Common myeloid progenitor, CD34-positive (primary cell): Measurements from ENCODE around the gene KRTAP10-4.

Experiments used
- CTCF ChIA-PET: fragments of 350-600 bp; sonication (Branson Sonifier 250); formaldehyde crosslinking; loops from one replicate; lab custom pipeline; 2021; ENCODE audit warnings: antibody characterized with exemption; lab: Charles Lee
- POLR2A ChIA-PET: fragments of 350-600 bp; sonication (Branson Sonifier 250); formaldehyde crosslinking; loops from one replicate; lab custom pipeline; 2021; ENCODE audit warnings: antibody characterized with exemption; lab: Charles Lee
- DNase-seq, 3 donors: peaks; one replicate each; pipeline versions ENCODE4 v3.0.0 to v3.0.0-alpha.2; 2013
- H3K27ac ChIP-seq, 2 experiments: 1 replicate in 1 of 2; 2 replicates in 1 of 2; pipeline ENCODE4 v1.7.0; 2013; ENCODE audit warnings: inconsistent platforms in 2 of 2, low read length in 2 of 2, mild to moderate bottlenecking in 2 of 2, low read depth in 1 of 2, moderate library complexity in 1 of 2; ENCODE audit not compliant: severe bottlenecking in 2 of 2, insufficient read depth in 1 of 2, poor library complexity in 1 of 2
- H3K27me3 ChIP-seq, 5 experiments: replicated peaks in 2 of 5; 1 replicate in 3 of 5; 2 replicates in 2 of 5; pipeline versions ENCODE4 v1.6.1 to v1.7.0; 2013; ENCODE audit warnings: low read length in 4 of 5, mild to moderate bottlenecking in 2 of 5, moderate library complexity in 2 of 5, inconsistent platforms in 1 of 5; ENCODE audit not compliant: insufficient read depth in 5 of 5, control insufficient read depth in 4 of 5
- H3K36me3 ChIP-seq, 4 experiments: 1 replicate in 2 of 4; 2 replicates in 2 of 4; pipeline versions ENCODE4 v1.6.1 to v1.7.0; 2013; ENCODE audit warnings: low read length in 3 of 4, control low read depth in 1 of 4, mild to moderate bottlenecking in 1 of 4; ENCODE audit not compliant: control insufficient read depth in 4 of 4, insufficient read depth in 4 of 4
- H3K4me1 ChIP-seq, 4 experiments: 1 replicate in 3 of 4; 2 replicates in 1 of 4; pipeline versions ENCODE4 v1.6.1 to v1.7.1; 2013; ENCODE audit warnings: low read length in 3 of 4, mild to moderate bottlenecking in 3 of 4, control low read depth in 1 of 4, inconsistent platforms in 1 of 4, moderate library complexity in 1 of 4; ENCODE audit not compliant: control insufficient read depth in 4 of 4, insufficient read depth in 4 of 4; ENCODE audit errors: control extremely low read depth in 1 of 4
- H3K4me3 ChIP-seq, 7 experiments: 1 replicate in 4 of 7; 2 replicates in 3 of 7; pipeline versions ENCODE4 v1.5.1 to v1.7.0; 2013; ENCODE audit warnings: mild to moderate bottlenecking in 7 of 7, low read length in 6 of 7, moderate library complexity in 6 of 7, inconsistent platforms in 2 of 7, low read depth in 2 of 7, control low read depth in 1 of 7; ENCODE audit not compliant: insufficient read depth in 4 of 7, control insufficient read depth in 1 of 7; ENCODE audit errors: extremely low read depth in 1 of 7
- H3K9me3 ChIP-seq, 5 experiments: 1 replicate in 4 of 5; 2 replicates in 1 of 5; pipeline versions ENCODE4 v1.6.1 to v1.7.1; 2013; ENCODE audit warnings: low read length in 4 of 5, mild to moderate bottlenecking in 2 of 5, inconsistent platforms in 1 of 5, low read depth in 1 of 5, moderate library complexity in 1 of 5; ENCODE audit not compliant: control insufficient read depth in 4 of 5, insufficient read depth in 2 of 5; ENCODE audit errors: control extremely low read depth in 1 of 5
- WGBS: methylation state at CpG from one replicate; pipeline ENCODE4 v1.1.5; 2013; ENCODE audit not compliant: insufficient coverage; 5-methylcytosine and 5-hydroxymethylcytosine counted together

KRTAP10-4 gene

DNA sequence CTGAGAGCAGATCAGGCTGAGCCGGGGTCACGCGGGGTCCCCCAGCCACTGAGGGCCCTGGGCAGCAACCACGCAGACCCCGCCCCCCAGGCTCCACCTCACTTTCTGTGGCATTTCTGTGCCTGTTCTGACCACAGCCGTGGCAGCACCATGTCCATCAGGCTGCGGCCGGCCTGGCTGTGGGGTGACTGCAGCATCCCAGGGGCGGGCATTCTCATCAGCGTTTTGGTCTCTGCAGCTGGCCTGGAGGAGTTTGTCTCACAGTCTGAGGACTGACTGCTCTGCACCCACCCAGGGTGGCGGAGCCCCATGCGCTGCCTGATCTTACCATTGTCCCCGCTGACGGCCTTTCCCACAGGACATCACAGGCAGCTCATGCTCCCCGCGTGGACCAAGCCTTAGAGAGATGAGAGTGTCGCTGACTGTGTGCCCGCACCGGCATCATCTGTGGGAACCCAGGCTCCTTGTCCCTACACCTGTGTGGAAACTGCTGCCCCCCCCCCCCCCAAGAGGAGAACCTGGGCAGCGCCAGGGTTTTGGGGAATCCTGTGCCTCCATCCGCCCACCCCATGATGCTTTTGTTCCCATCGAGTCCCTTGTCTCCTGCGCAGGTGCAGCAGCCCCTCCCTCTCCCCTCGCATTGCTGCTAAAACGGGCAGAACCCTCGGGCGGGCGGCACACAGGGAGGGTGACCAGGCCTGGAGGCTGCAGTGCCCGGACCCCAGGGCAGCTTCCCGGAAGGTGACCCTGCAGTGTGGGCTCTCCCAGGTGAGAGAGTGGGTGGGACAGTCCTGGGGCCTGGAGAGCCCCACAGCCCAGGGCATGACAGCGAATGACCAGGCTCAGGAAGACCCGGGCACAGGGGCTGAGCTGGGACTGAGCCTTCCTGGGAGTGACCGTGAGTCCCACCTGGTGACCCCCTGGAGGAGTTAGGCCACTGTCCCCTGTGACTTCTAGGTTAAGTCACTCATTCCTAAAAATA lies 35.3 kb upstream of the KRTAP10-4 start:
- peaks cover 0 to 5% (median 0%) of the 10 kb centered on the region in 5 experiments for H3K9me3 ChIP-seq
- 98% methylated on average over 27 of the region's 33 CpGs for WGBS
- no peak overlapping the region for H3K4me3 ChIP-seq
- POLR2A ChIA-PET: no interaction called here
- H3K36me3 ChIP-seq: no peaks in the 10 kb centered on the region
- no peak for DNase-seq
- H3K27ac ChIP-seq: no peak overlapping the region
- H3K4me1 ChIP-seq: no peaks in the 10 kb centered on the region
- H3K27me3 ChIP-seq: peaks cover 0 to 11% (median 3%) of the 10 kb centered on the region in 5 experiments
- CTCF ChIA-PET: interaction anchor here (0.7 kb wide), 1 partner anchor 205 kb away, joined by 3 read pairs; no protein-coding TSS in a partner anchor

DNA sequence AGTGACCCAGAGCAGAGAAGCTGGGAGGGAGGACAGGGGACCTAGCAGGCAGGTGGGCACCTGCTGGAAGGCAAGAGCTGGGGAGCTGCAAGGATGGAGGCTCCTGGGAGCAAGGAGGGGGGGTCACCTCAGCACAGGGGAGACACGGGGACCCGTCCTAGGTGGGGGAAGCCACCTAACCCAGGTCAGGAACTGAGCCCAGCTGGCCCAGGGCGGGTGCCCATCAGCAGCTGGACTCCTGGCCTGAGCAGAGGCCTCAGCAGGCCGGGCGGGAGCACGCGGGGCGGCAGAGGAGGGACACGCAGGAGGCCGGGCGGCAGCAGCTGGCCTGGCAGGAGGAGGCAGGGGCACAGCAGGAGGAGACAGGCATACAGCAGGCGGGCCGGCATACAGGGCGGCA lies 34.5 kb upstream of the KRTAP10-4 start:
- Histone ChIP-seq H3K36me3 (no peaks in the 10 kb centered on the region), H3K4me3 (no peak overlapping the region), H3K27me3 (peaks cover 0 to 11% (median 3%) of the 10 kb centered on the region in 5 experiments), H3K4me1 (no peaks in the 10 kb centered on the region), H3K9me3 (peaks cover 0 to 5% (median 0%) of the 10 kb centered on the region in 5 experiments), H3K27ac (no peak overlapping the region)
- DNase-seq: no peak
- ChIA-PET POLR2A (no interaction called here), CTCF (no interaction called here)
- WGBS: 88% methylated on average over 8 of the region's 14 CpGs

DNA sequence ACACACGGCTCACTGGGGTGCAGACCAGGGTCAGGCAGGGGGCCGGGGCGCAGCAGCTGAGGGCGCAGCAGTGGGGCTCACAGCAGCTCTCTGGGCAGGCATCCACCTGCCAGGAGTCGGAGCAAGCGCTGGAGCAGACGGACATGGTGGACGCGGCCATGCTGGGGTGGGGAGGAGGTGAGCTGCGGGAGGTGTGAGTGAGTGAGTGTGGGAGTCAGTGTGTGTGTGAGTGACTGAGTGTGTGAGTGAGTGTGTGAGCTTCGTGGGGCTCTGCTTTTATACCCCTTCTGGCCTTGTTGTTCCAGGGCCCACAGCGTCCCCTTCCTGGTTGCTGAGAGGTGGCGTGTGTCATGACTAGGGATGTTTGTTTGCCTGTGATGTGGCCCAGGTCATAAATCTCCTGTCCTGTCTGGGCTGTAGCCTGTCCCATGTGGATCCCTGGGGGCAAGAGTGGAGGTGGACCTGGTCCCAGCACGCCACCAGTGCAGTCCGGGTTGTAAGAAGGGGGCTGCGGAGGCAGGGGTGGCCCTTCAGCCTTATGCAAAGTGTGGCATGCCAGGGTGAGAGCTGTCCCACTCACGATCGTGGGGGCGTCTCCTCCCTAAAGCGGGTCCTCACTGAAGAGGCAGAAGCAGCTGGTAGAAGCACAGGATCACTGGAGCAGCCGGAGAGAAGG lies 33.4 kb upstream of the KRTAP10-4 start, which contains the start of gene KRTAP10-1:
TSS of gene KRTAP10-1 (minus strand) at position 205 of the 676 bp plus-strand sequence. CDS start at position 160, 45 bp downstream.
- POLR2A ChIA-PET: no interaction called here
- CTCF ChIA-PET: interaction anchor here (0.6 kb wide), 1 partner anchor 25 kb away, joined by 4 read pairs; no protein-coding TSS in a partner anchor

DNA sequence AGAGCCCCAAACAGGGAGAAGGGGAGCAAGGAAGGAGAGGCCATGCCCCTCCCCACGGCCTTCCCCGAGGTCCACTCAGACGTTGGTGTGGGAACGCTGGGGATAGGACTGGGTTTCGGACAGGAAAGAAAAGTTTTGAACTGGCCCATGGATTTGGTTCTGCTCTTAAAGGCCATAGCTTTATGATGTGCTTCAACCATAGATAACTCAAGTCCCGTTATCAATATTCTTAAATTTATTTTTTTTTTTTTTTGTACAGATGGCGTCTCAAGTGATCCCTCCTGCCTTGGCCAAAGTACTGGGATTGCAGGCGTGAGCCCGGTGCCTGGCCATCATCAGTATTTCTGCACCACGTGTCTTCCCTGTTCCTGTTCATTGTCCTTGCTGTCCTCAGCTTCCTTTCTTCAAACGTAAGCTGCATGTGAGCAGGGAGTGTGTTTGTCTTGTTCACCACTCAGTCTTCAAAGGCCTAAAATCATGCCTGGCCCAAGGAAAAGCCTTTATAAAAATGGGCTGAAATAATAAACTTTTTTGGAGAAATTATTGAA lies 32.7 kb upstream of the KRTAP10-4 start:
- H3K27me3 ChIP-seq: peaks cover 0 to 8% (median 3%) of the 10 kb centered on the region in 5 experiments
- DNase-seq: no peak
- POLR2A ChIA-PET: no interaction called here
- no peak overlapping the region for H3K27ac ChIP-seq
- WGBS: 78% methylated on average over 7 of the region's 11 CpGs
- peaks cover 0 to 5% (median 0%) of the 10 kb centered on the region in 5 experiments for H3K9me3 ChIP-seq
- no peak overlapping the region for H3K4me3 ChIP-seq
- CTCF ChIA-PET: interaction anchor here (0.6 kb wide), 1 partner anchor 24 kb away, joined by 4 read pairs; no protein-coding TSS in a partner anchor
- H3K4me1 ChIP-seq: no peaks in the 10 kb centered on the region
- no peaks in the 10 kb centered on the region for H3K36me3 ChIP-seq

More for the DNA sequence above, 33.4 kb upstream of the KRTAP10-4 start, which contains the start of gene KRTAP10-1:
- Histone ChIP-seq H3K27me3 (peaks cover 0 to 11% (median 3%) of the 10 kb centered on the region in 5 experiments), H3K9me3 (peaks cover 0 to 5% (median 0%) of the 10 kb centered on the region in 5 experiments), H3K27ac (no peak within 1 kb of the TSS), H3K4me1 (no peaks in the 10 kb centered on the region), H3K36me3 (no peaks in the 10 kb centered on the region), H3K4me3 (no peak within 1 kb of the TSS)
- no peak for DNase-seq
- WGBS: 90% methylated on average over 19 of the region's 21 CpGs

DNA sequence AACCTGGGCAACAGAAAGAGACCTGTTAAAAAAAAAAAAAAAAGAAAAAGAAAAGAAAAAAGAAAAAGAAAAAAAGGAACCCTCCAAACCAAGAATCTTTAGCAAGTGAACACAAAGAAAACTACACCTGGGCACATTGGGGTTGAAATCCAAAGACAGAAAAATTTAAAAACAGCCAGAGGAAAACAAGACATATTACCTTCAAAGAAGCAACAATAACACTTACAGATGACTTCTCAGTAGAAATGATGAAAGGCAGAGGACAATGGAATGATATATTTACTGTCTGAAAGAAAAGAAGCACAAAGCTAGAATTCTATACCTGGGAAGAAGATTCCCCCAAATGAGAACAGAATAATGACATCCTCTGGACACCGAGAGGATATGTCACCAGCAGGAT lies 30.8 kb upstream of the KRTAP10-4 start:
- Histone ChIP-seq H3K9me3 (peaks cover 3 to 15% (median 8%) of the 10 kb centered on the region in 5 experiments), H3K4me1 (no peaks in the 10 kb centered on the region), H3K27me3 (peaks cover 0 to 20% (median 4%) of the 10 kb centered on the region in 5 experiments), H3K4me3 (no peak overlapping the region), H3K27ac (no peak overlapping the region), H3K36me3 (no peaks in the 10 kb centered on the region)
- no peak for DNase-seq
- 100% methylated on average over 1 of the region's 1 CpG for WGBS
- POLR2A ChIA-PET: no interaction called here
- CTCF ChIA-PET: no interaction called here

DNA sequence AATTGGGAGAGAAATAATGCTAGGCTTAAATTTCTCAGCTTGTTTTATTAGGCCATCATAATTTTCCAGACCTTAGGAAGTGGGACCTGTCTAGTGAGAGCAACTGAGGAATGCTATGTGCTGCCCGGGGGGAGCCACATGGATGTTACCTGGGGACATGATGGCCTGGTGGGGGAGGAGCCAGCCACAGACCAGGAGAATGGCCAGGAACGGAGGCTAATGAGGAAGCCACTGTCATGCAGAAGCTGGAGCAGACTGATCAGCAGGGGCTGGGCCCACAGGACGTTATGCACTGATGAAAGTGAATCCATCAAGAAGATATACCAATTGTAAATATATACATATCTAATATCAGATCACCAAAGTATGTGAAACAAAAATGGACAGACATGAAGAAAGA lies 29.0 kb upstream of the KRTAP10-4 start:
- no peak overlapping the region for H3K27ac ChIP-seq
- WGBS: 100% methylated on average over 1 of the region's 3 CpGs
- peaks cover 3 to 18% (median 10%) of the 10 kb centered on the region in 5 experiments for H3K9me3 ChIP-seq
- no peak overlapping the region for H3K4me3 ChIP-seq
- no peak for DNase-seq
- ChIA-PET POLR2A (no interaction called here), CTCF (no interaction called here)
- no peaks in the 10 kb centered on the region for H3K36me3 ChIP-seq
- no peaks in the 10 kb centered on the region for H3K4me1 ChIP-seq
- H3K27me3 ChIP-seq: peaks cover 0 to 39% (median 10%) of the 10 kb centered on the region in 5 experiments
